ENCODE data around the gene GPR4.
A peak's percentile ranks its signal among the peaks of the same experiment; 100 is the strongest.
"Not testable (repeated sequence)": the region's sequence is repeated elsewhere in the genome, so short reads cannot be mapped to it uniquely, and the experiment has no call there.

GPR4 gene

DNA sequence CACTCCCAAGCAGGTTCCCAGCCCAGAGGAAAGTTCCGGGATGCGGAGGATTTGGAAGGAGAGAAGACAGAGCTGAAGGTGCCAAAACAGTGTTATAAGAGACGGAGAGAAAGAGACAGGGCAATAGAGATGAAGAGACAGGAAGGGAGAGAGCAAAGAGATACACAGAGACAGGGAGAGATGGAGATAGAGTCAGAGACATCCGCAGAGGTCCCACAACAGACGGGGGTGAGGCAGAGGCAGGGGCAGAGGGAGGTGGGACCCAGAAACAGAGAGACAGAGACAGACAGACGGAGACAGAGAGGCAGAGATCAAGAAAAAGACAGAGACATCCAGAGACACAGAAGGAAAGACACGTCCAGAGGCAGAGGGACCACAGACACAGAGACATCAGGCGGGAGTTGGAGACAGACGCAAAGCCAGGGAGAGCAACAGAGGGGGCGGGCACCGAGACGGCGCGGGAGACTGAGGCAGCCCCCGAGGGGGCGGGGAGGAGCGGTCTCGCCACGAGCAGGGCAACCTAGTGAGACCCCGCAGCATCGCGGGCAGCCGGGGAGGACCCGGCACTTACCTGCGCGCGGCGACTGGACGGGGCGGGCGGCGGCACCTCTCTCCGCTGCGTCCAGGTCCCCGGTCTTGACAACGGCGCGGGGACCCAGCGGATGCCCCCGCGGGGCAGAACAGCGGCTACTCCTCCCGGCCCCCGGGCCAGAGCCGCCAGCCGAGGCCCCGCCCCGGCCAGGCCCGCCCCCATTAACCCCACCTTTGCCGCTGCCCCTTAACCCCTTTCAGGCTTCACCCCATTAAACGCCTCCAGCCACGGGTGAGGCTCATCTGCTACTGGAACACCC lies at the start of gene GPR4:
TSS of gene GPR4 (minus strand) at position 689 of the 851 bp plus-strand sequence. CDS start 10,346 bp downstream, outside the sequence.
- no peak for DNase-seq (ENCODE audit: low read depth)

DNA sequence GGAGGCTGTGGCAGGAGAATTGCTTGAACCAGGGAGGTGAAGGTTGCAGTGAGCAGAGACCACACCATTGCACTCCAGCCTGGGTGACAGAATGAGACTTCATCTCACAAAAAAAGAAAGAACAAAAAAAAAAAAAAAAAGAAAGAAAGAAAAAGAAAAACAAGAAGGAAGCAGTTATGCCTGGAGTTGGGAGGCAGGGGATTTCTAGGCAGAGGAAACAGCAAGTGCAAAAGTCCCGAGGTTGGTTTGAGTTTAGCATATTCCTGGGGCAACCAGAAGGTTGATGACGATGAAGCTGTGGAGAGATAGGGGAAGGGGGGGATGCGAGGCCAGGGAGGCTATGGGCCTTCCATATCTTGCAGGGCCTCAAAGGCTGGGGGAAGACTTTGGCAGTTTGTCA lies 48.7 kb upstream of the GPR4 start:
- DNase-seq (ENCODE audit: low read depth): no peak

DNA sequence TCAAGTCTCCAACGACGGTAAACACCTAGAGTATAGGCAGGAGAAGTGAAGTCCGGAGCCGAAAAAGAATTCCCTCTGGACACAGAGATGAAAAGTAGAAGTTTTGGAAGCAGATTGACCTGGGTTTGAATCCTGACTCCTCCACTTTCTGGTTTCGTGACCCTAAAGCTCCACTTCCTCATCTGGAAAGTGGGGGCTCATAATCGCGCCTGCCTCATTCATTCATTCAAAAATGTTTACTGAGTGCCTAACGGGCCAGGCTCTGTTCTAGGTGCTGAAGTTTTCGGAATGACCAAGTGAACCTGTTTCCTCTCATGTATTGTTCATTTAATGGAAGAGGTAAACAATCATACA lies 44.3 kb upstream of the GPR4 start:
- no peak for DNase-seq (ENCODE audit: low read depth)

DNA sequence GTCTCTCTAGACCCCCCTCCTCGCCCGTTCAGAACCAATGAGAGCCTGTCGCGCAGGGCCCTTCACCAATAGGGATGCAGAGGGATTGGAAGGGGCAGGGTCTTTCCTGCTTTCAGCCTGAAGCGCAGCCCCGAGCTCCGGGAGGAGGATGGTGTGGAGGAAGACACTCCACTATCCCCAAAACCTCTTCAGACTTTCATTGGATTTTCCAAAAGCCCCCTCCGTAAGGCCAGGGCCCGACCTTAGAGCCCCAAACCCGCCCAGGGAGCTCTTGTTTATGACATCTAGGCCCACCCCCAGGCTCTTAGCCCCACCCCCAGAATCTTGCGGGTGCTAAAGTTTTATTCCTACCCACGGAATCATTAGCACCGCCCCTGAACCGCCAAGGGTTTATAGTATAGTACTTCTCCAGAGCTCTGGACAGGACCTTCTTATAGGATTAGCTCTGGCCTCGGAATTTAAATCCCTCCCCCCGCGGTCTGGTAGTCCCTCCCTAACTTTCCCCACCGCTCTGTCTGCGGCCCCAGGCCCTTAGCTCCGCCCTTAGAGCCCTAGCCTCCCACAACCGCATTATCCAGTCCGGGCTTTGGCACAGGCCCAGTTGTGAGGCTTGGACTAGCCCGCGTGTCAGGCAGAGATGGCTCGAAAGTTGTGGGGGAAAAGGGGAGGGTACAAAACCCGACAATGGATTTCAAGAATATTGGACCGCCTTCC lies 43.8 kb upstream of the GPR4 start:
- peak; percentile 80 for DNase-seq (ENCODE audit: low read depth)

DNA sequence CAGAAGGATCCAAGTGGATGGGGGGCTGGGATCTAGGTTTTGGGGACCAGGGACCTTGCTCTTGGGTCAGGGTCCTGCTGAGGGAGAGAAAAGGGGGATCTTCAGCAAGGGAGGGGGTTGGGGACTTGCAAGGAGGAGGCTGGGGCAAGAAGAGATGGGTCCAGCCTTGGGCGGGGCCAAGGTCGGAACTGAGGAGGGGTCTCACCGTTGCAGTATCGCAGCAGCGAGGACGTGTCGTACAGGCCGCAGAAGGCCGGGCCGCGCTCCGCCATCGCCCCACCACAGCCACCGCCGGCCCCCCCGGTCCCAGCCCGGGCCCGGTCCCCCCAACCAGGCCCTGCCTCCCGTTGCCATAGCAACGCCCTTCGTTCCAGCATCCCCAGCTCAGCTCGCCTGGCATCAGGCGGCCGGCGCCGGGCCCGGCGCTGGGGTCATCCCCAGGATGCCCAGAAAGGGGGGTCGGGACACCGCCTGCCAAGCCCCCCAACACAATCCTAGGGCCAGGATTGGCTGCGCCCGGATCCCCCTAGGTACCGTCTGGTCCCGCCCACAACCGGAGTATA lies 43.1 kb upstream of the GPR4 start:
- no peak for DNase-seq (ENCODE audit: low read depth)

DNA sequence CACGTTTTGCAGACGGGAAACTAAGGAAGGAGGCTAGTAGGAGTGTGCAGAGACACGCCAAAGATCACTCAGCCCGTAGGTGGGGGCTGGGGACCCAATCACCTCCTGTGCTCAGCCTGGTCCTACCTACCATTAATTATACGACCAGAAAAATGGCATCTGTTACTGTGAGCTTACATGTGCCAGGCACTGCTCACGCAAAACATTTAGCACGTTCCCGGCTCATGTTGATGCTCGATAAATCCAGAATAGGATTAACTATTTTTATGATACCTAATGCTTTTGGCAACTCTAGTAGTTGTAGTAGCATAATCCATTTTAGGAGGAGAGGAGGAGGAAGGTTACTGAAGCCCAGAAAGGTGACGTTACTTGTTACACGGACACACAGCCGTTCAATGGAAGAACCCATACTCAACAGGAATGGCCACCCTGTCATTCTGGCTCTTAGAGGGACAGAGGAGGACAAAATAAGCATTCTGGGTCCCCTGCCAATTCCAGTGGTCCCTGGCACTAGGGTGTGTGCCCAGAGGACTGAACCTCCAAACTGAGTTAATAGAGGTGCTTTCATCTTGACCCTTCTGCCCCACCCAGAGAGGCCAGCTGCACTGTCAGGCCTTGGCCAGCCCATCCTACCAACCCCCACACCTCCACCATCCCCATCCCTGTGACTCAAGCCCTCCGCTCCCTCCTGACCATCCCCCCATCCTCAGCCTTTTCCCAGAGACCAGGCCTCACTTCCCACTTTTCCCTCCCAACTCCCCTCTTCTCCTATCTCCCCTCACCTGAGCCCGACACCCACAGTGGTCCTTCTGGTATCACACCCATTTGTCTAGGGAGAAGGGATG lies 42.1 kb upstream of the GPR4 start:
- no peak for DNase-seq (ENCODE audit: low read depth)

DNA sequence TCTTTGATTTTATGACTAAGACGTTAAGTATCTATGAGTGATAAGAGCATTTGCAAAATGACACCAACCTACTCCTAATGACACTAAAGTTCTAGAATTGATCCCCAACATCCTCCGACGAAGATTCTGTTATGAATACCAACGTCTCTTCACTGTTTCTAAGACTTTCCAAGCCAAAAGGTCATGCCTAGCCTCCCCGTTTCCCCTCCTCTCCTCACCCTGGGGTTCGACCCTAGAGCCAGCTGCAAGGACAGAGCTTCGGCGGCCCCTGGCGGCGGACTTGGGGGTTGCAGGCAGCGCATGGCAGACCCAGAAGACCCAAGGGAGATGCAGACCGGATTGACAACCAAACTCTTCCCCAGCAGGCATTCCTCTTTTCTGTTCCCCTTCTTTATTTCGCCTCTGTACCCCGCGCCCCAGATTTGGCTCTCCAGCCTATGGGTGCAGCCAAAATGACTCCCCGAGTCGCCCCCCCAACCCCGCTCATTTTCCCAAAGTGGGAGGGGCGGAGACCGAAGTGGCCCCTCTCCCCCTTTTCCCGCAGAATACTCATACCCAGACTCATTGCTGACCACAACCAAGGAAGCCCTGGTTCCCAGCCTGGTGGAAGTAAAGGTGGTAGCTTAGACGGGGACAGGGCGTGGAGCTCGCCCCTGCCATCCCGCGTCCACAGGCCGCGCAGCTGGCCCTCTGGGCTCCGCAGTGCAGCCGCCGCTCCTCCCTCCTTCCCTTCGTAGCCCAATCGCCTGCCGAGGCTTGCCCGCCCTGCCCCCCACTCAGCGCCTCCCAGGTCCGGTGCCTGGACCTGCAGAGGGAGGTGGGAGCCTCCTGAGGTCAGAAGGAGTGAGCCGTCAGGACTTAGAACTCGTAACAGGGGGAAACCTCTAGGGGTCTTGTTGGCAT lies 41.3 kb upstream of the GPR4 start:
- peak; percentile 76 for DNase-seq (ENCODE audit: low read depth)

DNA sequence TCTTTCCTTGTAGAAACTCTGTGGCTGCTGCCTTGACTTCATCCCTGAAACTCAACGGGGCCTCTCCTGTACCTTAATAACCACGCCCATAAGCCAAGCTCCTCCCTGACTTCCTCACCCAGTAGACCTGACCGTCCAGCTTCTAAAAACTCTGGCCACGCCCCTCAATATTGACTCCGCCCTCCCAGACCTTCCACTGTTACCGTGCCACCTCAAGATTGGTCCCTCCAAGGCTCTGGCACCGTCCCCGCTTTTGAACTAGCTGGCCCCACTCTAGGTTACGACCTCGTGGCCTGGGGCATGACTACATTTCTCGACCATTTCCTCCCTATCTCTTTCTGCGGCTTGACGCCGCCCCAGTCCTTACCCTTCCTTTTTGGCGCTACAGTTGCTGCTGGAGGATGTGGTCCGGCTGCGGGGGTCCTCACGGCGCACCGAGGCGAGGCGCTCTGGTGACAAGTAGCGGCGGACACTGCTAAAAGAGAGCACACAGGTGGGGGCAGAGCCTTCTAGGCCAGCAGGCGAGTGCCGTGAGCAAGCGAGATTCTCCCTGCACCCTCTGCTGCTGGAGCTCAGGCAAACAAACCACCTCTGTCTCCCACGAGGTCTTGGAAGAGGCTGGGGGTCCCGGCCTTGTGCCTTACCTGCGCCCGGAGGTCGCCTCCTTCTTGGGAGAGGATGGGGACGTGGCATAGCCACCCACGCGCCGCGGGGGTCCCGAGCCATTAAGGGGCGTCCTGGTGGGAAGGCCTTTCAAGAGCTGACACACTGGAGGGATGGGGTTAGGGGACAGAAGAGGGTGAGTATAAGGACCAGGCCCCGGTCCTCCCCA lies 39.5 kb upstream of the GPR4 start:
- peak; percentile 97 for DNase-seq (ENCODE audit: low read depth)

DNA sequence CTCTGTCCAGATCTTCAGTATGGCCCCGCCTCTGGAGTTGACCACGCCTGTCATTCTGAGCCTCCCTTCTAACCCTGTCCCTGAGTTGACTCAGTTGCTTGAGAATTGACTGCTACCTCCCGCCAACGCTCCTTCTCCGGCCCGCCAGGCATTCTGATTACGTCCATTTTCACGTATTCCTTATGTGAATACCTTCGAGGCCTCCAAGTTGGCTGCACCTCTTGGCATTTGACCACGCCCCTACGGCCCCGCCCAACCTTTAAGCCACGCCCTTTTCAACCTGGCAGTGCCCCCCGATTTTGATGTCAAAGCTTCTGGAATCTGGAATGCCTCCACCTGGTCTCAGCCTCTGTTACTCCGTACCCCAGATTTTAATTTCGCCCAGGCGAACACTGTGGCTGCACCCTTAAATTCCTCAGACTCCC lies 38.8 kb upstream of the GPR4 start:
- no peak for DNase-seq (ENCODE audit: low read depth)

DNA sequence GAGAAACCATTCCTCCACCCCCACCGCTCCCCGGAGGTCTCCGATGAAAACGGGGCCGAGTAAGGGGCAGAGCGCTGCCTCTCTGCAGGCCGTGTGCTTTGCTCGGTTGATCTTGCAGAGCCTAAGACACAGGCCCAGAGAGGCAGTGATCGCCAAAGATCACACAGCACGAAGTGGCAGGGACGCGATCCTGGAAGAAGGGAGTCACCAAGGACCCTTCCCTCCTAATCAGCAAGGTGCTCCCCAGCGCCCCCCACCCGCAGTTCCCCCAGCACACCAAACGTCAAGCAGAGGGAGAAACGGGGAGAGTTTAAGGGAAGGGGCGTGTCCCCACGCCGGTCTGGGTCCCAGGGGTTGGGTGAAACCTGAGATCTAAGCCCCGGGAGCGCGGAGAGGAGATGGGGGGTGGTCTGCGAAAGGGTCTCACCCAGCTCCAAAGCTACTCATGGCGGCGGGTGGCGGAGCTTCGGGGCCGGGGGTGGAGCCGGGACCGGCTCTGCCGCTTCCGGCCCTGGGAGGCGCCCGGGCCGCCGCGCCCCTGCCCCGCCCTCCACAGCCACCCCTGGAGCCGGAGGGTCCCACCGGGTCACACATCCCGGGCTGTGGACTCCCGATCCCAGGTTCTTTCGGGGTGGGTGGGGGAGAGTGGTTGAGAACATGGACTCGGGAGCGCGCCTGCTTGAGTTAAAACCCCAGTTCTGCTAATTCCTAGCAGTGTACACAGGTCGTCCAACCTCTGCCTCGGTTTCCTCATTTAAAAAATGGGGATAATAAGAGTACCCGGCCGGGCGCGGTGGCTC lies 37.1 kb upstream of the GPR4 start, which contains the start of gene EML2:
TSS of gene EML2 (minus strand) at position 468 of the 800 bp plus-strand sequence. CDS start at position 447, 21 bp downstream.
- DNase-seq (ENCODE audit: low read depth): peak; percentile 54

DNA sequence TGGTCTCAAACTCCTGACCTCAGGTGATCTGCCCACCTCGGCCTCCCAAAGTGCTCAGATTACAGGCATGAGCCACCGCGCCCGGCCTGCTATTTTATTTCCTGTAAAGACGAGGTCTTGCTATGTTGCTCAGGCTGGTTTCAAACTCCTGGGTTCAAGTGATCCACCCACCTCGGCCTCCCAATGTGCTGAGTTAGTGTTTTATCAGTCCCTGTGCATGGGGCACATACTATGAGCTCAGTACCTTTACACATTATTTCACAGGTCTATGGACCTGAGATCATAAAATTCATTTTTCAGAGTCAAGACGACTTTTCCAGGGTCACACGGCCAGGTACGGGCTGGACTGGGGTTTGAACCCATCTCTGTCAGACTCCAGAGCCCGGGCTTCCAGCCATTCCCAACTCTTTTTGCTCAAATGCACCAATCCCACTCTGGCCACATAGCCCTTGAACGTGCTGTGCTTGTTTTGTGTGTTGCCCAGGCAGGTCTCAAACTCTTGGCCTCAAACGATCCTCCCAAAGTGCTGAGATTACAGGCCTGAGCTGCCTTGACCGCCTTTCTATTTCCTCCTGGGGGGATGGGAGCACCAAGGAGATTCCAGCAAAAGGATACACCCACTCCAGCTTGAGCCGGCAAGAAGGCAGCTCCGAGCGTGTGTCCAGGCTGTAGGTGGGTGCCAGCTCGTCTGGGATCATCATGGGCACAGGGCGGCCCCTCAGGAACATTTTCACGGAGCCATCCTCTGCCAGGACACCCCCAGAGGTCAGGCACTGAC lies 36.1 kb upstream of the GPR4 start:
- DNase-seq (ENCODE audit: low read depth): no peak

DNA sequence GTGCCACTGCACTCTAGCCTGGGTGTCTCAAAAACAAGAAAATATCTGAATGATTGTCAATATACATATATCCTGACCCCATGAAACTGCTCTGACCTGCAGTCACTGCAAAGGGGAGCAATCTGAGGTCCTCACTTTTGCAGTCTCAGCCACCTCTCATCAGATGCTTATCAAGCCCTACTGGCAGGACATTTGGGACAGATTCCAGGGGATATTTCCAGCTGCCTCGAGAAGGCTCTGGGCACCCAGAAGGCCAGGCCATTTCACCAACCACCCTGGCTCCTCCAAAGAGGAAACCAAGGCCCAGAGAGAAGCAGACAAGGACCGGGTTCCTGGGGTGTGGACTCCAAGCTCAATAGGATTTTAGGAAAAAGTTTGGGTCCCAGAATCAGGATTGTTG lies 34.9 kb upstream of the GPR4 start:
- DNase-seq (ENCODE audit: low read depth): no peak

DNA sequence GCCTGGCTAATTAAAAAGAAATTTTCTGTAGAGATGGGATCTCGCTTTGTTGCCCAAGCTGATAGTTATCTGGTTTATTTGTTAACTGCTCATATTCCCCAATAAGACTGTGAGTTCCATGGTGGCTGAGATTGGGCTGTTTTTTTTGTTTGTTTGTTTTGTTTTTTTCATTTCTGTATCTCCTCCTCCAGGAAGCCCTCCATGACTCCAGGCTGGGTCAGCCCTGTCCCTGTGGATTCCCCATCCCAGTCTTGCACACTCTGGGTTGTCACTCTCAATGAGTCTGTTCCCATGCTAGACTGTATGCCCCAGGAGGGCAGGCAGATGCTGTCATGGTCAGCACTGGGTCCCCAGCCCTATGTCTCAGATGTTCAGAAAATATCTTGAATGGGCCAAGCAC lies 34.3 kb upstream of the GPR4 start:
- DNase-seq (ENCODE audit: low read depth): no peak

DNA sequence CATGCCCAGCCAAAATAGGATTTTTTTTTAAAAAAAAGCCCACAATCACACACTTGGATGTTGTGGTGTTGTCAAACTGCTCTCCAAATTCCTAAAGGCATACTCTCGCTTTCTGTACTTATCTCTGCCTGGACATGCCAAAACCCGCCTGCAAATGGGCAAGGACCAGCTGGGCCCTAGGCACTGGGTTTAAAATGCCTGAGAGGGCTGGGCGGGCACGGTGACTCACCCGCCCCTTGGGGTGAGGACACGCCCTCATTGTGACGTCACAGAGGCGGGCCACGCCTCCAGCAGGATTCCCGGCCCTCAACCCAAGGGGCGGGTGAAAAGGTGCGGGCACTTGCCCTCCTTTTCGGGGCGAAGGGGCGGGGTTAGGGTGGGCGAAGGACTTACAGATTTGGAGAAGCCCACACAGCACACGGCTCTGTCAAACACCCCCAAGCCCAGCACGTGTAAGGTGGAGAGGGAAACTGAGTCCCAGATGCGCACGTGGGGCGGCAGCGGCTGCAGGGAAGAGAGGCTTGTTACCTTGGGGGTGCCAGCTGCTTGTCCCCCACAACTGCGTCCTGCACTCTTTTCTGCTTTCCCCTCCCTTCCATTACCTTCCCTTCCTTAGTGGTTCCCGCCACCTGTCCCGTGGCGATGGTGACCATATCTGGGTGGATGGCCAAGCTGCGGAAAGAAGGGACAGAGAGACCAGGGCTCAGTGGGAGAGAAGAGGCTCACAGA lies 30.6 kb upstream of the GPR4 start:
- DNase-seq (ENCODE audit: low read depth): no peak

DNA sequence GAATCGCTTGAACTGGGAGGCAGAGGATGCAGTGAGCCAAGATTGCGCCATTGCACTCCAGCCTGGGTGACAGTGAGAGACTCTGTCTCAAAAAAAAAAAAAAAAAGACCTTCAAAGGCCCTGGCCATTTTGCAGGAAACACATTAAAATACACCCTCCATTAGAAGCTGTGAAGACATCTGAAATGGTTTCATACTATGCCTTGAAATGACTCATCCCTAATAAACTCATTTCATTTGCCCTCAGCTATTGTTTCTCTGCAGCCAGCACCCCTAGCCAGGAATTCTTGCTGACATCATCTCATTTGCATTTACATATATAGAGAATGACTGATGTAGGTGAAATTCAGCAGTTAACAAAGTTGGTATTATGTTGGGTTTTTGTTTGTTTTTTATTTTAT lies 28.5 kb upstream of the GPR4 start:
- no peak for DNase-seq (ENCODE audit: low read depth)

DNA sequence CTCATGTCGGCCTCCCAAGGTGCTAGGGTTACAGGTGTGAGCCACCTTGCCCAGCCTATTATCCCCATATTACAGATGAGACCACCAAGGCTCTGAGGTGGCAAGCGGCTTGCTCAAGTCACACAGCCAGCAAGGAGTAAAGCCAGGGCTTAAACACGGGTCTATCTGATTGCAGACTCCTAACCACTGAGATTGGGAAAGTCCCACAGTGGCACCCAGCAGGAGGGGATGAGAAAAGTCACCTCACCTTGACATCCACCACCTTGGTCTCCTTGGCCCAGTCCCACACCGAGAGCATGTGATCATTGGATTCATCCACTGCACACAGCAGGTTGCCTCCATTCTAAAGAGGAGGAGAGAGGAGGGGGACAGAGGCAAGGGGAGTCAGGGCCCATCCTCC lies 27.7 kb upstream of the GPR4 start:
- DNase-seq (ENCODE audit: low read depth): no peak

DNA sequence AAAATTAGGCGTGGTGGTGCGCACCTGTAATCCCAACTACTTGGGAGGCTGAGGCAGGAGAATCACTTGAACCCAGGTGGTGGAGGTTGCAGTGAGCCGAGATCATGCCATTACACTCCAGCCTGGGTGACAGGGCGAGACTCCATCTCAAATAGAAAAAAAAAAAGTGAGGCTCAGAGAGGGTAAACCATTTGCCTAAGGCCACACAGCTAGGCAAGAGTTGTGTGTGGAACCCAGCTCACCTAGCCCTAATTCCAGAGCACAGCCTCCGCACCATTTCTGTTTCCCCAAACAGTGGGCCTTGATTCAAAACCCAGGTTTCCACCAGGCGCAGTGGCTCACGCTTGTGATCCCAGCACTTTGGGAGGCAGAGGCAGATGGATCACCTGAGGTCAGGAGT lies 26.2 kb upstream of the GPR4 start:
- not testable (repeated sequence) for DNase-seq (ENCODE audit: low read depth)

DNA sequence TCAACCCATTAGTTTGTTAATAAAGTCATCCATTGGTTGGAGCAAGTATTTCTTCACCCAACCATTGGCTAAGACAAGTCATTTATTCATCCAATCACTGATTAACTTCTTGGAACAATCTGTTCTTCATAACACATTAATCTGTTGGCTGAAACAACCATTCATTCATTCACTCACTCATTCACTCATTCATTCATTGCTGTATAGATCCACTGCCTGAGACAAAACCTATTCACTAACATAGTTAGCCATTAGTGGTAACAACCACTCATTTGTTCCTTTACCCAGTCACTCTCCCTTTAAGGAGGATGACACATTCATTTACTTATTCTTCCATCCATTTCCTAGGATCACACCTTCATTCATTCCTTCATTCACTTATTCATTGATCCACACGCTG lies 22.0 kb upstream of the GPR4 start:
- no peak for DNase-seq (ENCODE audit: low read depth)
